ENCODE results near the gene RPP14. TPM values are rescaled to one million over a fixed set of nuclear protein-coding genes. Genes with fewer than 3 reads are reported as not detected.
A peak's percentile ranks its signal among the peaks of the same experiment; 100 is the strongest.
"Not testable (repeated sequence)": the region's sequence is repeated elsewhere in the genome, so short reads cannot be mapped to it uniquely, and the experiment has no call there.

RPP14 gene
- total and polyA plus RNA-seq, 9 donors = 7.9 to 18.8 (median 15.0) TPM

- DNase-seq = no peak
- Histone ChIP-seq H3K27me3 (no peaks in the 10 kb centered on the region), H3K27ac (no peak overlapping the region), H3K9me3 (no peaks in the 10 kb centered on the region), H3K36me3 (no peaks in the 10 kb centered on the region), H3K4me1 (ENCODE audit: insufficient read depth) (no peaks in the 10 kb centered on the region), H3K4me3 (no peak overlapping the region)
- TF ChIP-seq, protein P1, sequence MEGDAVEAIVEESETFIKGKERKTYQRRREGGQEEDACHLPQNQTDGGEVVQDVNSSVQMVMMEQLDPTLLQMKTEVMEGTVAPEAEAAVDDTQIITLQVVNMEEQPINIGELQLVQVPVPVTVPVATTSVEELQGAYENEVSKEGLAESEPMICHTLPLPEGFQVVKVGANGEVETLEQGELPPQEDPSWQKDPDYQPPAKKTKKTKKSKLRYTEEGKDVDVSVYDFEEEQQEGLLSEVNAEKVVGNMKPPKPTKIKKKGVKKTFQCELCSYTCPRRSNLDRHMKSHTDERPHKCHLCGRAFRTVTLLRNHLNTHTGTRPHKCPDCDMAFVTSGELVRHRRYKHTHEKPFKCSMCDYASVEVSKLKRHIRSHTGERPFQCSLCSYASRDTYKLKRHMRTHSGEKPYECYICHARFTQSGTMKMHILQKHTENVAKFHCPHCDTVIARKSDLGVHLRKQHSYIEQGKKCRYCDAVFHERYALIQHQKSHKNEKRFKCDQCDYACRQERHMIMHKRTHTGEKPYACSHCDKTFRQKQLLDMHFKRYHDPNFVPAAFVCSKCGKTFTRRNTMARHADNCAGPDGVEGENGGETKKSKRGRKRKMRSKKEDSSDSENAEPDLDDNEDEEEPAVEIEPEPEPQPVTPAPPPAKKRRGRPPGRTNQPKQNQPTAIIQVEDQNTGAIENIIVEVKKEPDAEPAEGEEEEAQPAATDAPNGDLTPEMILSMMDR (IDR thresholded peaks at IDR 0.05) = no peak
- TF ChIP-seq POLR2A (IDR thresholded peaks at IDR 0.05) (no peak), EP300 (IDR thresholded peaks at IDR 0.05) (no peak)
- WGBS, 3 donors = 81 to 94% (median 85%) methylated on average over 7 of the region's 7 CpGs
- intact Hi-C loops (cut with DNase I) = no loop called here
These were observed 25.0 kb upstream of the RPP14 start for GRCh38 chr3:58281069-58281468.

DNA sequence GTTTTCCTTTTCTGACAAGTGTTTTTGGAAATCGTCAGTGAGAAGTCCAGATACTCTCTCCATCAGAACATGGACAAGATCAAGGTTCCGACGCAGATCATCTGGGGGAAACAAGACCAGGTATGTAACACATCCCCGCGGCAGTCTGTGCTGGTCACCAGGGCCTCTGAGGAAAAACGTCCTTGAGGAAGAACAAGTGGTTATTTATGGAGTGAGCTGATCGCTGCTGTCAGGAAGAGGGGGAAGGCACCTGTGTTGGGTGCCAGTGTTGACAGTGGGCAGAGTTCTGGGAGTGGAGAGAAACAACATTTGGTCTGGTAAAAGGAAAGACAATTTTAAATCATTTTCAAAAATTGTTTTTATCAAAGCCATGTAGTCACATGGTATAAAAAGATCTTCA is 20.7 kb upstream of the RPP14 start:
- 64 to 73% (median 66%) methylated on average over 7 of the region's 7 CpGs for WGBS, 3 donors
- H3K4me3 ChIP-seq = no peak overlapping the region
- no peak for DNase-seq
- peaks cover 9% of the 10 kb centered on the region for H3K4me1 ChIP-seq (ENCODE audit: insufficient read depth)
- H3K9me3 ChIP-seq = no peaks in the 10 kb centered on the region
- TF ChIP-seq EP300 (IDR thresholded peaks at IDR 0.05) = no peak
- TF ChIP-seq POLR2A (IDR thresholded peaks at IDR 0.05) = no peak
- H3K36me3 ChIP-seq = no peaks in the 10 kb centered on the region
- H3K27me3 ChIP-seq = no peaks in the 10 kb centered on the region
- H3K27ac ChIP-seq = no peak overlapping the region
- intact Hi-C loops (cut with DNase I) = no loop called here

GRCh38 chr3:58287354-58287753 is 18.7 kb upstream of the RPP14 start:
- TF ChIP-seq EP300 (IDR thresholded peaks at IDR 0.05) = no peak
- TF ChIP-seq POLR2A (IDR thresholded peaks at IDR 0.05) = no peak
- TF ChIP-seq, protein P1 (IDR thresholded peaks at IDR 0.05) = no peak
- Histone ChIP-seq H3K4me1 (ENCODE audit: insufficient read depth) (peaks cover 9% of the 10 kb centered on the region), H3K36me3 (no peaks in the 10 kb centered on the region), H3K4me3 (no peak overlapping the region), H3K27ac (peak overlapping the region in 1 of 2 donors; percentile 12), H3K27me3 (no peaks in the 10 kb centered on the region), H3K9me3 (no peaks in the 10 kb centered on the region)
- WGBS, 3 donors = 54 to 70% (median 66%) methylated on average over 6 of the region's 6 CpGs
- DNase-seq = no peak
- intact Hi-C loops (cut with DNase I) = no loop called here

DNA sequence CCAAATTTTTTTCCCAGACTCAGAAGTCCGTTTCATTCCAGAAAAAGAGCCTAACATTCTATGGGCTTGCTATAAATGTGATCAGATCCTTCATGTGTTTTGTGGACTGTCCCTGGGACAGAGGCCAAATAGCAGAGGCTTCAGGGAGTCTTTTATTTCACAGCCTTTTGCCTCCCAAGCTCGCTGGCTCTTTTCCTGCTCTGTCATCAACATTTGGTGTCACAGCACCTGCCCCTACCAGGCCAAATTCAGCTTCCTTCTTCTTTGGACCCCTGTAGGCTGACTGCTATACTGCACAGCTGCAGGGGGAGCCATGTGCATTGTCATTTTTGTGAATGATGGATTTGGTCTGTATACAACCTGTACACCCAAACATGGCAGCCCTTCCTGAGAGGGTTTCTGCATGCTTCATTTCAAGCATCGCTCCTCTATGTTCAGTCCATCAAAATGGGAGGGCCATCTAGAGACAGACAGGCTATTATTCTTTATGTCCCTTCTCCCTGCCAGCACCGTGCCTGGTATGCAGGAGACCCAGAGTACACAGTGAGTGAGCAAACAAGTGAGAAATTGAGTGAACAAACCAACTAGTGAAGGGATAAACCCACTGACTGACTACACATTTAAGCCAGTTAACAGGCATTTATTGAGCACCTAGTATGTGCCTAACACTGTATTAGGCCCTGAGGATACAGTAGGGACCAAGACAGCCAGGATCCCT is 17.9 kb upstream of the RPP14 start:
- WGBS, 3 donors = 52 to 62% (median 54%) methylated on average over 4 of the region's 4 CpGs
- H3K9me3 ChIP-seq = no peaks in the 10 kb centered on the region
- peak in 3 of 5 donors; percentile 50 to 58 (median 56) for DNase-seq
- H3K27me3 ChIP-seq = no peaks in the 10 kb centered on the region
- no peak for TF ChIP-seq POLR2A (IDR thresholded peaks at IDR 0.05)
- TF ChIP-seq EP300 (IDR thresholded peaks at IDR 0.05) = no peak
- TF ChIP-seq, protein P1 (IDR thresholded peaks at IDR 0.05) = no peak
- H3K27ac ChIP-seq = no peak overlapping the region
- H3K4me3 ChIP-seq = no peak overlapping the region
- no peaks in the 10 kb centered on the region for H3K36me3 ChIP-seq
- H3K4me1 ChIP-seq (ENCODE audit: insufficient read depth) = peaks cover 9% of the 10 kb centered on the region
- intact Hi-C loops (cut with DNase I) = no loop called here

DNA sequence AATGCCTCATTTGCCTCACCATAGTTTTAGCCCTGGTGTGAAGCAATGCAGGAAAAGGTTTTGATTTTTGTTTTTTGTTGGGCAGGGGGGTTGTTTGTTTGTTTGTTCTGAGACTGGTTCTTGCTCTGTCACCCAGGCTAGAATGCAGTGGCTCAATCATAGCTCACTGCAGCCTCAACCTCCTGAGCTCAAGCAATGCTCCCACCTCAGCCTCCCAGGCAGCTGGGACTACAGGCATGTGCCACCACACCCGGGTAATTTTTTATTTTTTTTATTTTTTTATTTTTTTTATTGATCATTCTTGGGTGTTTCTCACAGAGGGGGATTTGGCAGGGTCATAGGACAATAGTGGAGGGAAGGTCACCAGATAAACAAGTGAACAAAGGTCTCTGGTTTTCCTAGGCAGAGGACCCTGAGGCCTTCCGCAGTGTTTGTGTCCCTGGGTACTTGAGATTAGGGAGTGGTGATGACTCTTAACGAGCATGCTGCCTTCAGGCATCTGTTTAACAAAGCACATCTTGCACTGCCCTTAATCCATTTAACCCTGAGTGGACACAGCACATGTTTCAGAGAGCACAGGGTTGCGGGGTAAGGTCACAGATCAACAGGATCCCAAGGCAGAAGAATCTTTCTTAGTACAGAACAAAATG is 17.0 kb upstream of the RPP14 start:
- H3K27ac ChIP-seq; H3K27me3 ChIP-seq; H3K9me3 ChIP-seq; H3K36me3 ChIP-seq; intact Hi-C loops (cut with DNase I); H3K4me3 ChIP-seq; H3K4me1 ChIP-seq (ENCODE audit: insufficient read depth); DNase-seq: not testable (repeated sequence)
- WGBS, 3 donors = 85 to 93% (median 90%) methylated on average over 3 to 4 of the region's 4 CpGs

- H3K27ac ChIP-seq; H3K4me3 ChIP-seq; H3K9me3 ChIP-seq; DNase-seq; H3K36me3 ChIP-seq; H3K27me3 ChIP-seq; H3K4me1 ChIP-seq (ENCODE audit: insufficient read depth): not testable (repeated sequence)
- intact Hi-C loops (cut with DNase I) = loop anchor here in 1 of 4 donors (10.0 kb wide), 1 partner anchor 56 kb away; the partner anchor contains the start of gene ABHD6
- WGBS, 3 donors = 97 to 100% (median 99%) methylated on average over 12 to 20 of the region's 33 CpGs
These were observed 15.6 kb upstream of the RPP14 start for GRCh38 chr3:58290446-58290845.

Data from ovary (tissue), 9 donors.